T-helper 22 cell (primary cell): Measurements from ENCODE around the gene KLF1.
"Not testable (repeated sequence)": the region's sequence is repeated elsewhere in the genome, so short reads cannot be mapped to it uniquely, and the experiment has no call there.

Source experiments
- DNase-seq: peaks from one replicate; pipeline ENCODE4 v3.0.0-alpha.2; 2020; ENCODE audit warnings: low read depth

Gene KLF1

GRCh38 chr19:12867120-12868099 lies 19.6 kb downstream of the KLF1 start:
- no peak for DNase-seq

GRCh38 chr19:12866416-12867119 lies 20.4 kb downstream of the KLF1 start:
- no peak for DNase-seq

GRCh38 chr19:12865746-12866415 lies 21.1 kb downstream of the KLF1 start:
- DNase-seq = no peak

- DNase-seq = no peak
Measured at GRCh38 chr19:12864721-12865715, 22.0 kb downstream of the KLF1 start.

GRCh38 chr19:12864143-12864542 lies 22.9 kb downstream of the KLF1 start:
- no peak for DNase-seq

- no peak for DNase-seq
Measured at GRCh38 chr19:12859546-12859945, 27.5 kb downstream of the KLF1 start.

GRCh38 chr19:12858041-12858928 lies 28.7 kb downstream of the KLF1 start:
- no peak for DNase-seq

GRCh38 chr19:12856653-12857052 lies 30.3 kb downstream of the KLF1 start:
- no peak for DNase-seq

GRCh38 chr19:12847159-12848139 lies 39.6 kb downstream of the KLF1 start:
- peak; percentile 53 for DNase-seq

GRCh38 chr19:12846613-12847012 lies 40.4 kb downstream of the KLF1 start:
- DNase-seq = not testable (repeated sequence)

- no peak for DNase-seq
Measured at GRCh38 chr19:12843999-12844732, 42.8 kb downstream of the KLF1 start.

GRCh38 chr19:12843328-12843727 lies 43.7 kb downstream of the KLF1 start:
- no peak for DNase-seq

- DNase-seq = no peak
Measured at GRCh38 chr19:12842511-12842910, 44.5 kb downstream of the KLF1 start.

GRCh38 chr19:12841094-12841493 lies 45.9 kb downstream of the KLF1 start:
- DNase-seq = no peak

- DNase-seq = no peak
Measured at GRCh38 chr19:12840091-12841079, 46.6 kb downstream of the KLF1 start.

- no peak for DNase-seq
Measured at GRCh38 chr19:12838886-12839756, 47.9 kb downstream of the KLF1 start.
